ENCODE results near the gene CDC42BPB.

CDC42BPB gene

GRCh38 chr14:102979406-102979805 is 77.9 kb downstream of the CDC42BPB start:
- TF ChIP-seq CTCF (IDR thresholded peaks at IDR 0.05; ENCODE audit: low read length): no peak
- TF ChIP-seq EZH2 (optimal IDR thresholded peaks at IDR 0.05; ENCODE audit: low read depth, low read length): no peak
- TF ChIP-seq EZH2phosphoT487 (IDR thresholded peaks at IDR 0.05; ENCODE audit: low read length): no peak
- no peaks in the 10 kb centered on the region for H3K4me1 ChIP-seq (ENCODE audit: low read length)
- no peak overlapping the region for H2AFZ ChIP-seq (ENCODE audit: low read length)
- no peaks in the 10 kb centered on the region for H3F3A ChIP-seq (ENCODE audit: insufficient read depth, low read length)
- no peak for DNase-seq
- no peaks in the 10 kb centered on the region for H3K36me3 ChIP-seq (replicated peaks; ENCODE audit: insufficient read depth, low read length)
- H3K27me3 ChIP-seq (replicated peaks; ENCODE audit: insufficient read depth, low read length): no peaks in the 10 kb centered on the region
- H3K27ac ChIP-seq (ENCODE audit: low read length): no peak overlapping the region
- no peaks in the 10 kb centered on the region for H3K9me3 ChIP-seq (replicated peaks; ENCODE audit: insufficient read depth, low read length)
- H4K20me1 ChIP-seq (ENCODE audit: insufficient read depth, low read length): no peaks in the 10 kb centered on the region
- no peaks in the 10 kb centered on the region for H3K9me2 ChIP-seq (replicated peaks; ENCODE audit: insufficient read depth, low read length)
- no peak overlapping the region for H3K4me2 ChIP-seq (ENCODE audit: low read depth, low read length)
- H3K9ac ChIP-seq (ENCODE audit: low read length): no peak overlapping the region
- no peak overlapping the region for H3K4me3 ChIP-seq (ENCODE audit: low read length)
- no peaks in the 10 kb centered on the region for H3K79me2 ChIP-seq (ENCODE audit: low read length)

DNA sequence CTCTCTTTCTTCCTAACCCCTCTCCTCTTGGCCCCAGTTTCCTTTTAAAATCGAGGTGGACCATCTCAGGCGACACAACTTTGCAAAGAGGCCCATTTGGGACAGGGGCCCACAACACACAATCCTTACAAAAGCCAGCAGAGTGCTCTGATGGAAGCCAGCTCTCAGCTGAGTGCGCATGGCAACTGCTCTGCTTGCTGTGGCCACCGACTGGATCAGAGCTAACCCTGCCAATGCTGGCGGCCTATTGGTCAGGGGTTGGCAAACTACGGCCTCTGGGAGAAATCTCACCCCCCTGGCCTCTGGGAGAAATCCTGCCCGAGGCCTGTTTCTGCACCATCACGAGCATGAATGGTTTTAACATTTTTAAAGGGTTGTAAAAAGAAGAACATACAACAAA is 79.9 kb downstream of the CDC42BPB start:
- H3K36me3 ChIP-seq (replicated peaks; ENCODE audit: insufficient read depth, low read length): no peaks in the 10 kb centered on the region
- TF ChIP-seq EZH2 (optimal IDR thresholded peaks at IDR 0.05; ENCODE audit: low read depth, low read length) (no peak), EZH2phosphoT487 (IDR thresholded peaks at IDR 0.05; ENCODE audit: low read length) (no peak), CTCF (IDR thresholded peaks at IDR 0.05; ENCODE audit: low read length) (no peak)

DNA sequence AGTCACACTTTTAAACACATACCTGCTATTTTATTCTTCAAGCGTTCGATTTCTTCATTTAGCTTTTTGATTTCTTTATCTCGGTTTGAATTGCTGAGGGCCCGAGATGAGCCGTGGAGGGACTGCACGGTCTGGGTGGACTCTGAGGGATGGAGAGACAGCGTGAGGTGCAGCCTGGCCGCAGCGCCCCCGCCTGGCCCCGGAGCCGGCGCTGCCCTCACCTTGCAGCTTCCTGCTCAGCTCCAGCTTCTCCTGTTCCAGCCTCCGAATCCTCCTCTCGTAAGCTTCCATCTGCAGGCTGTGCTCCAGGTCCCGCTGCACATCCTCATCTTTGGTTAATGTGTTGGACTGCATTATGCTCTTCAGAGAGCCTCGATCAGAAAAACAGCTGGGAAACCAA is 81.7 kb downstream of the CDC42BPB start:
- H3K4me1 ChIP-seq (ENCODE audit: low read length): no peaks in the 10 kb centered on the region
- no peaks in the 10 kb centered on the region for H4K20me1 ChIP-seq (ENCODE audit: insufficient read depth, low read length)
- no peaks in the 10 kb centered on the region for H3K27me3 ChIP-seq (replicated peaks; ENCODE audit: insufficient read depth, low read length)
- no peak overlapping the region for H3K9ac ChIP-seq (ENCODE audit: low read length)
- no peaks in the 10 kb centered on the region for H3F3A ChIP-seq (ENCODE audit: insufficient read depth, low read length)
- no peaks in the 10 kb centered on the region for H3K79me2 ChIP-seq (ENCODE audit: low read length)
- H3K9me3 ChIP-seq (replicated peaks; ENCODE audit: insufficient read depth, low read length): no peaks in the 10 kb centered on the region
- TF ChIP-seq EZH2 (optimal IDR thresholded peaks at IDR 0.05; ENCODE audit: low read depth, low read length): no peak
- TF ChIP-seq EZH2phosphoT487 (IDR thresholded peaks at IDR 0.05; ENCODE audit: low read length): no peak
- TF ChIP-seq CTCF (IDR thresholded peaks at IDR 0.05; ENCODE audit: low read length): no peak
- H3K27ac ChIP-seq (ENCODE audit: low read length): no peak overlapping the region
- DNase-seq: no peak
- no peaks in the 10 kb centered on the region for H3K36me3 ChIP-seq (replicated peaks; ENCODE audit: insufficient read depth, low read length)
- no peaks in the 10 kb centered on the region for H3K9me2 ChIP-seq (replicated peaks; ENCODE audit: insufficient read depth, low read length)
- no peak overlapping the region for H3K4me2 ChIP-seq (ENCODE audit: low read depth, low read length)
- no peak overlapping the region for H2AFZ ChIP-seq (ENCODE audit: low read length)
- no peak overlapping the region for H3K4me3 ChIP-seq (ENCODE audit: low read length)

More for the DNA sequence above, 79.9 kb downstream of the CDC42BPB start:
- no peak overlapping the region for H3K27ac ChIP-seq (ENCODE audit: low read length)
- H3K4me3 ChIP-seq (ENCODE audit: low read length): no peak overlapping the region
- H4K20me1 ChIP-seq (ENCODE audit: insufficient read depth, low read length): no peaks in the 10 kb centered on the region
- H3K27me3 ChIP-seq (replicated peaks; ENCODE audit: insufficient read depth, low read length): no peaks in the 10 kb centered on the region
- H2AFZ ChIP-seq (ENCODE audit: low read length): no peak overlapping the region
- no peaks in the 10 kb centered on the region for H3F3A ChIP-seq (ENCODE audit: insufficient read depth, low read length)
- H3K79me2 ChIP-seq (ENCODE audit: low read length): no peaks in the 10 kb centered on the region
- no peaks in the 10 kb centered on the region for H3K9me3 ChIP-seq (replicated peaks; ENCODE audit: insufficient read depth, low read length)
- H3K9ac ChIP-seq (ENCODE audit: low read length): no peak overlapping the region
- no peak for DNase-seq
- H3K4me1 ChIP-seq (ENCODE audit: low read length): no peaks in the 10 kb centered on the region
- no peak overlapping the region for H3K4me2 ChIP-seq (ENCODE audit: low read depth, low read length)
- no peaks in the 10 kb centered on the region for H3K9me2 ChIP-seq (replicated peaks; ENCODE audit: insufficient read depth, low read length)
